Small intestine (tissue), 7 donors: Measurements from ENCODE around the gene TXLNB. TPM values are rescaled to one million over a fixed set of nuclear protein-coding genes. Genes with fewer than 3 reads are reported as not detected.

Experiments used
- DNase-seq, 2 donors: peaks; one replicate each; pipeline versions ENCODE4 v3.0.0 to v3.0.0-alpha.2; 2013
- FAIRE-seq: peaks from 2 replicates; lab custom pipeline; 2012; peaks lifted over from hg19 to GRCh38; lab: Jason Lieb, UNC
- H3K27ac ChIP-seq, 3 donors: one replicate each; pipeline ENCODE4 v1.5.1; 2013; ENCODE audit warnings: low read length in 2 of 3, mild to moderate bottlenecking in 2 of 3, control low read depth in 1 of 3, inconsistent platforms in 1 of 3, low read depth in 1 of 3, moderate library complexity in 1 of 3
- H3K27me3 ChIP-seq, 3 donors: one replicate each; pipeline ENCODE4 v1.6.1; 2013; ENCODE audit warnings: low read length in 3 of 3, inconsistent platforms in 1 of 3; ENCODE audit not compliant: control insufficient read depth in 3 of 3, insufficient read depth in 3 of 3
- H3K36me3 ChIP-seq, 3 donors: one replicate each; pipeline ENCODE4 v1.6.1; 2013; ENCODE audit warnings: low read length in 3 of 3, inconsistent platforms in 1 of 3, low read depth in 1 of 3, mild to moderate bottlenecking in 1 of 3, moderate library complexity in 1 of 3; ENCODE audit not compliant: control insufficient read depth in 3 of 3, insufficient read depth in 2 of 3
- H3K4me1 ChIP-seq, 3 donors: one replicate each; pipeline ENCODE4 v1.6.1; 2013; ENCODE audit warnings: low read length in 2 of 3, inconsistent platforms in 1 of 3, low read depth in 1 of 3, mild to moderate bottlenecking in 1 of 3, moderate library complexity in 1 of 3; ENCODE audit not compliant: control insufficient read depth in 3 of 3, insufficient read depth in 2 of 3
- H3K4me3 ChIP-seq, 3 donors: one replicate each; pipeline ENCODE4 v1.5.1; 2013; ENCODE audit warnings: low read length in 3 of 3, control low read depth in 1 of 3, inconsistent platforms in 1 of 3, low read depth in 1 of 3, mild to moderate bottlenecking in 1 of 3, moderate library complexity in 1 of 3
- H3K9me3 ChIP-seq, 2 donors: one replicate each; pipeline ENCODE4 v1.6.1; 2013; ENCODE audit warnings: low read depth in 1 of 2, low read length in 1 of 2; ENCODE audit not compliant: control insufficient read depth in 2 of 2, insufficient read depth in 1 of 2
- WGBS, 3 donors: extraction: QIAGEN DNeasy Blood & Tissue Kit; methylation state at CpG; one replicate each; pipeline ENCODE4 v1.1.7; 2013; 5-methylcytosine and 5-hydroxymethylcytosine counted together
- polyA plus RNA-seq, 4 donors: library from polyadenylated mRNA; stranded (reverse) in 3 of 4; unstranded in 1 of 4; fragments of 200-250 nt in 3 of 4; fragments of 120-200 nt in 1 of 4; gene quantifications; one replicate each; pipeline versions ENCODE4 v1.2.1 to v1.2.3, GENCODE V29; 2013
- donor health status: healthy with polysubstance abuse.
- donor health status: control.
- donor health status: control.
- donor health status: Bipolar disorder and iron deficiency.
- donor health status: healthy.

TXLNB gene
- polyA plus RNA-seq, 4 donors, result 0.27 to 1.0 (median 0.54) TPM; not detected in 1

- FAIRE-seq (no peak), DNase-seq (no peak)
- Histone ChIP-seq H3K27me3 (no peaks in the 10 kb centered on the region), H3K36me3 (no peaks in the 10 kb centered on the region), H3K9me3 (no peaks in the 10 kb centered on the region), H3K27ac (peak overlapping the region in 1 of 3 donors; percentile 23), H3K4me3 (no peak overlapping the region), H3K4me1 (no peaks in the 10 kb centered on the region)
- WGBS, 3 donors, result 68 to 78% (median 68%) methylated on average over 5 of the region's 5 CpGs
Observed at GRCh38 chr6:139257821-139258398, 33.9 kb downstream of the TXLNB start.

GRCh38 chr6:139257291-139257690 is 34.5 kb downstream of the TXLNB start:
- H3K4me1 ChIP-seq, result no peaks in the 10 kb centered on the region
- 85 to 95% (median 92%) methylated on average over 3 of the region's 3 CpGs for WGBS, 3 donors
- H3K27me3 ChIP-seq, result no peaks in the 10 kb centered on the region
- no peaks in the 10 kb centered on the region for H3K9me3 ChIP-seq
- no peak overlapping the region for H3K4me3 ChIP-seq
- DNase-seq, result no peak
- no peak for FAIRE-seq
- no peak overlapping the region for H3K27ac ChIP-seq
- no peaks in the 10 kb centered on the region for H3K36me3 ChIP-seq

DNA sequence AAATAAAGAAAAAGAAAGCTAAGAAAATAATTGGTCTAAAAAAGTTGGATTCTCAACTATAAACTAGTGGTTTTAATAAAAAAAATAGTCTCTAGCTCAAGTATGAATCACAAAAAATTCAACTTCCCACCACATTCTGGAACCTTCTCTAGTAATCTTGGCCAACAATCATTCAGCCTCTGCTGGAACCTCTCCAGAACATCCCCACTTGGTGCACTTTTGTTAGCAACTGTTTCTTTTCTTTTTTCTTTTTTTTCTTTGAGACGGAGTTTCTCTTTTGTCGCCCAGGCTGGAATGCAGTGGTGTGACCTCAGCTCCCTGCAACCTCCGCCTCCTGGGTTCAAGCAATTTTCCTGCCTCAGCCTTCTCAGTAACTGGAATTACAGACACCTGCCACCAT is 35.7 kb downstream of the TXLNB start:
- H3K9me3 ChIP-seq, result no peaks in the 10 kb centered on the region
- WGBS, 3 donors, result 69 to 84% (median 81%) methylated on average over 3 of the region's 3 CpGs

DNA sequence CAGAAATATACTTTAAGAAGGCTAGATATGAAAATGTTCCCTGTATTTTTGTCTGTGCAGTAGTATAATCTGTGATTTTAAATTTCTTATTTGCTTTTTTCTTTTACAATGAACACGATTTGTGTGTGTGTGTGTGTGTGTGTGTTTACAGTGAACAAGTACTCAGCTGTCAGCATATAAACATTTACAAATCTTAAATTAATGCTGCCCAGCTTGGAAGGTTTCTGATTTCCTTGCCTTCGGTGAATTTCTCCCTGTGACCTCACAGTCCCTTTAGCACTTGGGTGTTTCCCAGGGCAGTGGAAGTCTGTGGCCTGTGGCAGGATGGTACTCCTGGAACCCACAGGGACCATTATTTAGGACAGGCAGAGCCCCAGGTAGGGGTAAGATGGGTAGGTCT is 37.6 kb downstream of the TXLNB start:
- DNase-seq (no peak), FAIRE-seq (no peak)
- H3K27ac ChIP-seq, result no peak overlapping the region

More for the DNA sequence above, 35.7 kb downstream of the TXLNB start:
- no peak overlapping the region for H3K4me3 ChIP-seq
- no peaks in the 10 kb centered on the region for H3K27me3 ChIP-seq
- DNase-seq (no peak), FAIRE-seq (no peak)
- H3K27ac ChIP-seq, result no peak overlapping the region
- H3K36me3 ChIP-seq, result no peaks in the 10 kb centered on the region
- H3K4me1 ChIP-seq, result peaks cover 0 to 4% (median 0%) of the 10 kb centered on the region in 3 donors

GRCh38 chr6:139253656-139254055 is 38.1 kb downstream of the TXLNB start:
- 76 to 84% (median 81%) methylated on average over 2 of the region's 2 CpGs for WGBS, 3 donors
- Histone ChIP-seq H3K36me3 (no peaks in the 10 kb centered on the region), H3K4me3 (no peak overlapping the region), H3K4me1 (peaks cover 0 to 4% (median 3%) of the 10 kb centered on the region in 3 donors), H3K27ac (no peak overlapping the region), H3K9me3 (no peaks in the 10 kb centered on the region), H3K27me3 (no peaks in the 10 kb centered on the region)
- DNase-seq (no peak), FAIRE-seq (no peak)

More for the DNA sequence above, 37.6 kb downstream of the TXLNB start:
- Histone ChIP-seq H3K4me1 (peaks cover 0 to 4% (median 3%) of the 10 kb centered on the region in 3 donors), H3K36me3 (no peaks in the 10 kb centered on the region), H3K27me3 (no peaks in the 10 kb centered on the region), H3K4me3 (no peak overlapping the region), H3K9me3 (no peaks in the 10 kb centered on the region)
- WGBS, 3 donors, result 75 to 88% (median 85%) methylated on average over 2 of the region's 2 CpGs

- 78 to 91% (median 86%) methylated on average over 4 of the region's 4 CpGs for WGBS, 3 donors
- no peaks in the 10 kb centered on the region for H3K9me3 ChIP-seq
- DNase-seq, result no peak
- no peaks in the 10 kb centered on the region for H3K36me3 ChIP-seq
- FAIRE-seq, result no peak
- H3K27ac ChIP-seq, result no peak overlapping the region
- no peaks in the 10 kb centered on the region for H3K27me3 ChIP-seq
- H3K4me3 ChIP-seq, result no peak overlapping the region
- H3K4me1 ChIP-seq, result peaks cover 0 to 4% (median 3%) of the 10 kb centered on the region in 3 donors
Observed at GRCh38 chr6:139251691-139252390, 40.0 kb downstream of the TXLNB start.

GRCh38 chr6:139251045-139251690 is 40.6 kb downstream of the TXLNB start:
- DNase-seq (no peak), FAIRE-seq (no peak)
- WGBS, 3 donors, result 43 to 81% (median 69%) methylated on average over 2 of the region's 2 CpGs
- no peak overlapping the region for H3K4me3 ChIP-seq
- no peaks in the 10 kb centered on the region for H3K9me3 ChIP-seq
- peaks cover 0 to 4% (median 3%) of the 10 kb centered on the region in 3 donors for H3K4me1 ChIP-seq
- H3K36me3 ChIP-seq, result no peaks in the 10 kb centered on the region
- H3K27ac ChIP-seq, result no peak overlapping the region
- no peaks in the 10 kb centered on the region for H3K27me3 ChIP-seq

- H3K9me3 ChIP-seq, result no peaks in the 10 kb centered on the region
- 29 to 43% (median 39%) methylated on average over 3 of the region's 3 CpGs for WGBS, 3 donors
- no peaks in the 10 kb centered on the region for H3K27me3 ChIP-seq
- H3K27ac ChIP-seq, result peak overlapping the region in 1 of 3 donors; percentile 7
- DNase-seq (peak; percentile 65 to 70), FAIRE-seq (no peak)
- H3K4me1 ChIP-seq, result peaks cover 0 to 4% (median 3%) of the 10 kb centered on the region in 3 donors
- H3K4me3 ChIP-seq, result no peak overlapping the region
- H3K36me3 ChIP-seq, result no peaks in the 10 kb centered on the region
Observed at GRCh38 chr6:139250296-139251044, 41.3 kb downstream of the TXLNB start.
